Erythroblast (primary cell): ENCODE data around the gene SLC48A1.

Source experiments
- GATA1 ChIP-seq: IDR thresholded peaks from 2 replicates; pipeline ENCODE4 v1.6.1; 2011; ENCODE audit warnings: low read depth, mild to moderate bottlenecking, control low read depth, low read length, moderate library complexity
- POLR2A ChIP-seq: IDR thresholded peaks from 2 replicates; pipeline ENCODE4 v1.6.1; 2011; ENCODE audit warnings: mild to moderate bottlenecking, low read length

DNA sequence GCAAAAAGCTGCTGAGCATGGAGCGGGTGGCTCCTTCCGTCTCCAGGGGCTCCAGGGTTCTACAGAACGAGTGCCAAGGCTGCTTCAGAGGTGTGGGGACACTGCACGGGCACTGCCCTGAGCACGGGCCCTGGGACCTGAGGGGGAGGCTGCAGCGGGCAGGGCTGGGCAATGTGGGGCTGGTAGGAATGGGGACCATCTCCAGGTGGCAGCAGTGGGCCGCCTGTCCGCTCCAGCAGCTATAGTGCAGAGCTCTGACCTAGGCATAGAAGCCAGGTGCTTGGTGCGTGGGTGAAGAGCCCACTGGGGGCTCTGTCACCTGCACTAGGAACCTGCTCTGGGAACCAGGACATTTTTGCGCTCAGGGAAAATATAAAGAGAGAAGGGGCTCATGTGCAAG is 24.4 kb downstream of the SLC48A1 start:
- TF ChIP-seq POLR2A (no peak), GATA1 (no peak)
